Activated T-cell treated with anti-CD3 and anti-CD28 coated beads, Interleukin-2, amount 50 U/mL, for 1 hour (primary cell): ENCODE measurements around the gene TRAPPC5.

Experiments used
- DNase-seq: peaks from one replicate; pipeline ENCODE4 v3.0.0-alpha.2; 2020

The TRAPPC5 gene

DNA sequence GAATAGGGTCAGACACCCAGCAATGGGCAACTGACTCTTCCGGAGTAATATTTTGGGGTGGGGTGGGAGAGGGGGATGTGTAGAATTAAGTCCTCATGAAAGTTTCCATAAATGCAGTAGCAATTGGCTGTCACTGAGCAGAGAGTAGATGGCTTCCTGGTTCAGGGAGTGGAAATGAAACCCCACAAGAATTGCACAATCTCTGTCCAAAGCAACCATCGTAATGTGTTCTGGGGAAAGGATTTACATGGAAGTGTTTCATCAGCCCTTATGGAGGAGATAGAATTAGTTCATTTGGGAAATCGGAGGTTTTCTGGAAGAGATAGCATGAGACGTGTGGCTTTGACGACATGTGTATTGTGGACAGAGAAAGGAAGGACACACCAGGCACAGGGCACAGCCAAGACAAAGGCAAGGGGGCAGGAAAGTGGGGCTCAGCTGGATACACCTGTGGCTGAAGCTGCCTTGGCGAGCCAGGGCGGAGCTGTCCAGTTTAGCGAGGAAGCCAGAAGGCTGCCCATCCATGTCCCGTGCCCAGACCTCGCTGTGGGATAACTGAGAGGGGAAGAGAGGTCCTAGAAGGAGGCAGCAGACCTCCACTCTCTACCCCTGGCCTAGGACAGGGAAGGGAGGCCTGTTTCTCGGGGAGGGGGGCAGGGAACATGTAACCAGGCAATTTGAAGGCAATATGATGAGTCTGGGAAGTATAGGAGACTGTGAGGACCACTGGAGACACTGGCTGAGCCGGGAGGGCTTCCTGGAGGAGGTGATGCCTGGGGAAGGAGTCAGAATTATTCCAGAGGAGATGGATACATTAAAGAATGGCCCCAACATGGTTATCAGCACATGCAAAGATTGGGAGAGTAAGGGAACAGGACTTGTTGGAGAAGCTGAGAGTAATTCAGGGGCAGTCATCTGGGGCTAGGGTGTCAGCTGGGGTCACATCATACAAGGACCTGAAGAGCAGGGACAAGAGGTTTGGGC lies 53.9 kb downstream of the TRAPPC5 start:
- no peak for DNase-seq

DNA sequence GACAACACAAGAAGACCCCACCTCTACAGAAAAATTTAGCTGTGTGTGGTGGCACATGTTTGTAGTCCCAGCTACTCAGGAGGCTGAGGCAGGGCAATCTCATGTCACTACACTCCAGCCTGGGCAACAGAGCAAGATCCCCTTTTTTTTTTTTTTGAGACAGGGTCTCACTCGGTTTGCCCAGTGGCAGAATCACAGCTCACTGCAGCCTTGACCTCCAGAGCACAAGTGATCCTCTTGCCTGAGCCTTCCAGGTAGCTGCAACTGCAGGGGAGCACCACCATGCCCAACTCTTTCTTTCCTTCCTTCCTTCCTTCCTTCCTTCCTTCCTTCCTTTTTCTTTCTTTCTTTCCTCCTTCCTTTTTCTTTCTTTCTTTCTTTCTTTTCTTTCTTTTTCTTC lies 55.5 kb downstream of the TRAPPC5 start:
- no peak for DNase-seq

DNA sequence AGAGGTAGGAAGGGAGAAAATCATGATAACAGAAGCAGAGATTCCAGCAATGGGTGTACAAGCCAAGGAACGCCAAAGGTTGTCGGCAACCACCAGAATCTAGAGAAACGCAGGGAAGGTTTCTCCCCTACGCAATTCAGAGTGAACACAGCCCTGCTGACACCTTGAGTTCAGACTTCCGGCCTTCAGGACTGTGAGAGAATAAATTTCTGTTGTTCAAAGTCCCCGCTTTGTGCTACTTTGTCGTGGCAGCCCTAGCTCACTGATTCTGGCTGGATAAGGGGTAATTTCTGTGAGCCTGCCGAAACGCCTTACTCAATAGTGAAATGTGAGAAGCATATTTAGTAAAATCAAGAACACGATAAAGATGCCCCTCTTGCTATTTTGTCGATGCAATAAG lies 56.6 kb downstream of the TRAPPC5 start:
- no peak for DNase-seq
